Aorta (tissue), 5 donors: ENCODE results near the gene RBM38. TPM values are rescaled to one million over a fixed set of nuclear protein-coding genes. Genes with fewer than 3 reads are reported as not detected.

ENCODE experiments used
- ATAC-seq: fragments of 200-7000 bp; cut with Tn5 transposase; one replicate; pipeline ENCODE4 v1.9.1; 2022; ENCODE audit warnings: moderate library complexity; ENCODE audit not compliant: low FRiP score
- DNase-seq, 2 donors: peaks; one replicate each; pipeline ENCODE4 v3.0.0-alpha.2; 2020
- H3K27ac ChIP-seq, 2 donors: one replicate each; pipeline ENCODE4 v1.5.1; 2013; ENCODE audit warnings: low read length in 2 of 2, mild to moderate bottlenecking in 2 of 2, moderate library complexity in 2 of 2, control low read depth in 1 of 2, inconsistent platforms in 1 of 2, low read depth in 1 of 2
- H3K27me3 ChIP-seq, 2 donors: one replicate each; pipeline ENCODE4 v1.6.1; 2013; ENCODE audit warnings: control low read depth in 1 of 2, low read length in 1 of 2, mild to moderate bottlenecking in 1 of 2, moderate library complexity in 1 of 2; ENCODE audit not compliant: insufficient read depth in 2 of 2, control insufficient read depth in 1 of 2
- H3K36me3 ChIP-seq, 2 donors: one replicate each; pipeline ENCODE4 v1.6.1; 2013; ENCODE audit warnings: control low read depth in 1 of 2, low read length in 1 of 2, mild to moderate bottlenecking in 1 of 2; ENCODE audit not compliant: insufficient read depth in 2 of 2, control insufficient read depth in 1 of 2
- H3K4me1 ChIP-seq, 2 donors: one replicate each; pipeline ENCODE4 v1.6.1; 2013; ENCODE audit warnings: low read length in 2 of 2, control low read depth in 1 of 2, mild to moderate bottlenecking in 1 of 2, moderate library complexity in 1 of 2; ENCODE audit not compliant: insufficient read depth in 2 of 2, control insufficient read depth in 1 of 2
- H3K4me3 ChIP-seq, 2 donors: one replicate each; pipeline ENCODE4 v1.5.1; 2013; ENCODE audit warnings: low read length in 2 of 2, control low read depth in 1 of 2, mild to moderate bottlenecking in 1 of 2
- H3K9me3 ChIP-seq: one replicate; pipeline ENCODE4 v1.6.1; 2013; ENCODE audit warnings: mild to moderate bottlenecking, low read length; ENCODE audit not compliant: control insufficient read depth
- WGBS, 2 donors: extraction: QIAGEN DNeasy Blood & Tissue Kit; methylation state at CpG; one replicate each; pipeline ENCODE4 v1.1.7; 2013; 5-methylcytosine and 5-hydroxymethylcytosine counted together
- intact Hi-C, 2 donors: fragments of 100-400 bp; cut with DNase I; formaldehyde crosslinking; loops; one replicate each; pipeline versions ENCODE4 v1.14.2 to v1.15.0; 2022
- polyA plus RNA-seq, 2 donors: library from polyadenylated mRNA; stranded (reverse); fragments of 200-250 nt; gene quantifications; one replicate each; pipeline ENCODE4 v1.2.3, GENCODE V29; 2013
- total RNA-seq, 2 donors: library from RNA; stranded (reverse); fragmentation: NEBNext Ultra II Directional; extraction: Animal tissue kit (Norgen Biotek cat#: 25700); gene quantifications; one replicate each; pipeline ENCODE4 v1.2.1, GENCODE V29; 2021
- donor health status: healthy with polysubstance abuse.
- donor health status: Bipolar disorder and iron deficiency.
- donor health status: DM: no; HTN: no; CAD: no.
- donor health status: DM: no; HTN: no; CAD: no.
- donor health status: DM: yes; HTN: yes; CAD: no.

Gene RBM38
- total and polyA plus RNA-seq, 4 donors = 7.3 to 20.7 (median 17.0) TPM

DNA sequence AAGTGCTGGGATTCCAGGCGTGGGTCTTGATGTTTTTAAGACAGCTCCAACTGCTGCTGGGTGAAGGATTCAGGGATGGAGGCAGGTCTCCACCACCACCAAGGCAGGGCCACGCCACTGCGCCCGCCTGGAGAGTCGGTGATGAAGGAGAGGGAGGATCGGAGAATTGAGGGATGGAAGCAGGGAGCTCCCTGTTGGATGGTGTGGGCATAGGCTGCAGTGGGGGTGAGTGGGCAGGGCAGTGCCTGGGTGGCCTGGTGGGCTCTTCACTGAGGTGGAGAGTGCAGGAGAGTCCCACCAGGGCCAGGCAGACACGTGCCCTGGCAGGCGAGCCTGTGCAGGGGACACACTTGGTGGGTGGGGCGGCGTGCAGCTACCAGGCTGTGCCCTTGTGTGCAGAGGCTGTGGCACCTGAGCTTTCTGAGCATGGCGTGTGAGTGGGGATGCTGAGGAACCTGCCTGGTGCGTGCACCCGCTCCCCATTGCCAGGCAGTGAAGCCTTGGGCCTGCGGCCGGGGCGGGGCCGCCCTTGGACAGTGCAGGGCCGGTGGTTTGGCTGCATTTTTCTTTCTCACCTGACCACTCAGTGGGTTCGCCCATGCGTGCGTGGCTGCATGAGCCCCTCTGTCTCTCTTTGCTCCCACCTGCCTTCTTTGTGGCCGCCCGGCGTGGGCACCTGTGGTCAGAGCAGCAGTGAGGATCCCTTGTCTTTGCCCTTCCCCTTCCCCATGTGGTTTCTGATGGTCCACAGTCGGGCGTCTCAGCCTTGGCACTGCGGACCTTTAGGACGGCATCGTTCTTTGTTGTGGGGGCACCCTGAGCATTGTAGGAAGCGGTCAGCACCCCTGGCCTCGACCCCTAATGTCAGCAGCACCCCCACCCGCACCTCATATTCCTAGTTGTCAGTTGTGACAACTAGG lies 11.3 kb downstream of the RBM38 start:
- whole genome bisulfite sequencing, 2 donors = 96 to 98% methylated on average over 32 of the region's 32 CpGs
- intact Hi-C loops = no loop called here
- ATAC-seq = no peak

GRCh38 chr20:57403216-57403615 lies 12.0 kb downstream of the RBM38 start:
- WGBS, 2 donors = 94 to 97% methylated on average over 10 of the region's 10 CpGs
- intact Hi-C loops = no loop called here
- ATAC-seq (no peak), DNase-seq (peak in 1 of 2 donors; percentile 57)
- no peaks in the 10 kb centered on the region for H3K4me1 ChIP-seq
- H3K36me3 ChIP-seq = peaks cover 0 to 4% of the 10 kb centered on the region in 2 donors
- no peaks in the 10 kb centered on the region for H3K27me3 ChIP-seq
- H3K4me3 ChIP-seq = no peak overlapping the region
- no peaks in the 10 kb centered on the region for H3K9me3 ChIP-seq
- no peak overlapping the region for H3K27ac ChIP-seq

More for the DNA sequence above, 11.3 kb downstream of the RBM38 start:
- Histone ChIP-seq H3K36me3 (peaks cover 0 to 4% of the 10 kb centered on the region in 2 donors), H3K4me1 (no peaks in the 10 kb centered on the region), H3K9me3 (no peaks in the 10 kb centered on the region), H3K4me3 (no peak overlapping the region), H3K27ac (no peak overlapping the region), H3K27me3 (no peaks in the 10 kb centered on the region)
- DNase-seq = peak; percentile 21 to 61

- intact Hi-C loops = no loop called here
- Histone ChIP-seq H3K4me3 (no peak overlapping the region), H3K27ac (no peak overlapping the region), H3K36me3 (peaks cover 0 to 4% of the 10 kb centered on the region in 2 donors), H3K27me3 (no peaks in the 10 kb centered on the region), H3K4me1 (no peaks in the 10 kb centered on the region), H3K9me3 (no peaks in the 10 kb centered on the region)
- DNase-seq (peak in 1 of 2 donors; percentile 40), ATAC-seq (no peak)
- 95% methylated on average over 11 of the region's 11 CpGs for WGBS, 2 donors
These were observed 12.8 kb downstream of the RBM38 start for GRCh38 chr20:57404006-57404405.

- peaks cover 0 to 4% of the 10 kb centered on the region in 2 donors for H3K36me3 ChIP-seq
- 94 to 95% methylated on average over 21 to 22 of the region's 22 CpGs for WGBS, 2 donors
- H3K9me3 ChIP-seq = no peaks in the 10 kb centered on the region
- no peaks in the 10 kb centered on the region for H3K27me3 ChIP-seq
- no peak overlapping the region for H3K27ac ChIP-seq
- ATAC-seq (no peak), DNase-seq (peak; percentile 37 to 73)
- intact Hi-C loops = no loop called here
- H3K4me3 ChIP-seq = no peak overlapping the region
- no peaks in the 10 kb centered on the region for H3K4me1 ChIP-seq
These were observed 13.3 kb downstream of the RBM38 start for GRCh38 chr20:57404419-57405072.

DNA sequence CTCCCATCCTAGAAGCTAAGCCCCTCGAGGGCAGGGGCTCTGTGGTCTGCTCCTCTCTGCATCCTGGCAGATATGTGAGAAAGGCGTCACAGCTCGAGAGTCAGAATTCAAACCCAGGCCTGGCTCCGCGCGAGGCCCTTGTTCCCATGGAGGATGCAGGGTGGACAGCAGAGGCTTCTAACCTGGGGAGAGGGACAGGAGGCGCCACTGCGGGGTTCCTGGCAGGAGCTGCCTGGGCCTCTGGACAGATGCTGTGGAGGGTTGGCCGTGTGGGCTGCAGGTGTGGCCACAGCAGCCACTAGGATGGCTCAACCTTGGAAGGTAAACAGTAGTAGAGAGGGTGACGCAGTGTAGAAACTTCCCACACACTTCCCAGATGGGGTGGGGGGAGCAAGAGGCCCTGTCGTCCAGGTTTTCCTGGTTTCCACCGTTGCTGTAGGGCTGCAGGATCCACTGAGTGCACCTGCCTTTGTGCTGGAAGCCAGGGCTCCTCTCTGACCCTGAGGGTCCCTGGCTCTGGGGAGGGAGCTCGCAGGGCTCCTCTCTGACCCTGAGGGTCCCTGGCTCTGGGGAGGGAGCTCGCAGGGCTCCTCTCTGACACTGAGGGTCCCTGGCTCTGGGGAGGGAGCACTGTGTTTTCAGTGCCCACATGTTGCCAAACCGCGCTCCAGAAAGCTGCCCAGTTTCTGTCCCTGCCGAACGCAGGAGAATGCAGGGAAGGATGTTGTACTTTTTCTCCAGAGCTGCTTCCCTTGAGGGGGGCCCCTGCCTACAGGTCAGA lies 14.2 kb downstream of the RBM38 start:
- DNase-seq = no peak
- no peaks in the 10 kb centered on the region for H3K27me3 ChIP-seq
- WGBS, 2 donors = 90 to 92% methylated on average over 18 of the region's 18 CpGs
- H3K4me1 ChIP-seq = no peaks in the 10 kb centered on the region
- H3K9me3 ChIP-seq = no peaks in the 10 kb centered on the region
- intact Hi-C loops = no loop called here
- no peak overlapping the region for H3K4me3 ChIP-seq
- no peak for ATAC-seq
- peaks cover 0 to 4% of the 10 kb centered on the region in 2 donors for H3K36me3 ChIP-seq
- no peak overlapping the region for H3K27ac ChIP-seq

DNA sequence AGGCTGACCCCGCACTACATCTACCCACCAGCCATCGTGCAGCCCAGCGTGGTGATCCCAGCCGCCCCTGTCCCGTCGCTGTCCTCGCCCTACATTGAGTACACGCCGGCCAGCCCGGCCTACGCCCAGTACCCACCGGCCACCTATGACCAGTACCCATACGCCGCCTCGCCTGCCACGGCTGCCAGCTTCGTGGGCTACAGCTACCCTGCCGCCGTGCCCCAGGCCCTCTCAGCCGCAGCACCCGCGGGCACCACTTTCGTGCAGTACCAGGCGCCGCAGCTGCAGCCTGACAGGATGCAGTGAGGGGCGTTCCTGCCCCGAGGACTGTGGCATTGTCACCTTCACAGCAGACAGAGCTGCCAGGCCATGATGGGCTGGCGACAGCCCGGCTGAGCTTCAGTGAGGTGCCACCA lies 16.4 kb downstream of the RBM38 start:
- H3K27ac ChIP-seq = no peak overlapping the region
- intact Hi-C loops = no loop called here
- ATAC-seq (no peak), DNase-seq (no peak)
- H3K9me3 ChIP-seq = no peaks in the 10 kb centered on the region
- H3K4me3 ChIP-seq = no peak overlapping the region
- 96% methylated on average over 29 of the region's 29 CpGs for whole genome bisulfite sequencing, 2 donors
- H3K4me1 ChIP-seq = no peaks in the 10 kb centered on the region
- no peaks in the 10 kb centered on the region for H3K27me3 ChIP-seq
- H3K36me3 ChIP-seq = peaks cover 0 to 4% of the 10 kb centered on the region in 2 donors

GRCh38 chr20:57408131-57408530 lies 16.9 kb downstream of the RBM38 start:
- Histone ChIP-seq H3K4me1 (no peaks in the 10 kb centered on the region), H3K27ac (no peak overlapping the region), H3K36me3 (peaks cover 0 to 4% of the 10 kb centered on the region in 2 donors), H3K27me3 (no peaks in the 10 kb centered on the region), H3K4me3 (no peak overlapping the region), H3K9me3 (no peaks in the 10 kb centered on the region)
- intact Hi-C loops = no loop called here
- 18 to 29% methylated on average over 13 of the region's 13 CpGs for WGBS, 2 donors
- ATAC-seq (peak; percentile 4), DNase-seq (no peak)

DNA sequence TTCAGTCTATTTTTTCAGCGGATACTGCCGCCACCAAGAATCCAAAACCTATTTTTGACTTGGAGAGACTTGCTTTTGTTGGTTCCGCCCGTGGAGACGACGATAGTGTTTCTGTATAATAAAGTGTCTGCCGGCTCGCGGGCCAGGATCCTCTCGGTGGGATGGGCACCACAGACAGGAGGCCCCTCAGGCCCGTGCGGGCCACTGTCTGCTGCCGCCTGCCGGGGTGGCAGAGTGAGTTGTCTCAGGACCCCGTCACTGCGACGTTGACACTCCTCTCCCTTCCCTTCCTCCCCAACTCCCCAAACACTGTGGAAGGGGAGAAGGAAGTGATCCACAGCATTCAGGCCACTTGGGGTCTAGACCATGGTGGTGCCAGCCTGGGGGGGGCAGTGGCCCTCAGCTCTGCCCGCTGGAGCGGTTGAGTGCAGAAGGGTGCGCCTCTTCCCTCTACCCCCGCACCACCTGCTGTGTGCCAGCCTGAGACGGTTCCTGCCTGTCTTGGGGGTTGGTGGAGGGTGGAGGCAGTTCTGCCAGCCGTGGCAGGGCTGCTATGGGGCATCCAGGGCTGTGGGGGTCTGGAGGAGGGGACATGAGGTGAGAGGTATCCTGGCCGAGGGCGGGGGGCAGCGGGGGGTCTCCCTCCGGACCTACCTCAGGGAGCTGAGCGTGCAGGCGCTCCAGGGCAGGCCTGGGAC lies 17.5 kb downstream of the RBM38 start:
- 15% methylated on average over 29 of the region's 29 CpGs for WGBS, 2 donors
- Histone ChIP-seq H3K27me3 (no peaks in the 10 kb centered on the region), H3K9me3 (no peaks in the 10 kb centered on the region), H3K4me1 (no peaks in the 10 kb centered on the region), H3K36me3 (peaks cover 0 to 4% of the 10 kb centered on the region in 2 donors), H3K4me3 (no peak overlapping the region), H3K27ac (peak overlapping the region; percentile 1 to 34)
- intact Hi-C loops = no loop called here
- DNase-seq (no peak), ATAC-seq (peak; percentile 23)
